GM12864 (cell line): ENCODE measurements around the gene MICU1.
"Not testable (repeated sequence)": the region's sequence is repeated elsewhere in the genome, so short reads cannot be mapped to it uniquely, and the experiment has no call there.

Experiments
- DNase-seq: peaks from one replicate; pipeline ENCODE4 v3.0.0-alpha.2; 2011; ENCODE audit warnings: low read depth
- H3K4me3 ChIP-seq: 2 replicates; pipeline ENCODE4 v1.5.1; 2011; ENCODE audit warnings: mild to moderate bottlenecking, low read depth, low read length, control low read depth
- CTCF ChIP-seq: IDR thresholded peaks from 2 replicates; pipeline ENCODE4 v1.5.1; 2011; ENCODE audit warnings: low read depth, mild to moderate bottlenecking, moderate library complexity, low read length, control low read depth, inconsistent platforms; ENCODE audit errors: missing control alignments

Gene MICU1

GRCh38 chr10:72648301-72648700 is 22.4 kb upstream of the MICU1 start:
- H3K4me3 ChIP-seq = no peak overlapping the region
- no peak for DNase-seq
- no peak for TF ChIP-seq CTCF

GRCh38 chr10:72646971-72647370 is 21.1 kb upstream of the MICU1 start:
- H3K4me3 ChIP-seq, DNase-seq: not testable (repeated sequence)

GRCh38 chr10:72645263-72645858 is 19.5 kb upstream of the MICU1 start:
- no peak overlapping the region for H3K4me3 ChIP-seq
- DNase-seq = no peak
- no peak for TF ChIP-seq CTCF

GRCh38 chr10:72642318-72642717 is 16.4 kb upstream of the MICU1 start:
- TF ChIP-seq CTCF = no peak
- no peak for DNase-seq
- H3K4me3 ChIP-seq = no peak overlapping the region

- TF ChIP-seq CTCF = no peak
- no peak overlapping the region for H3K4me3 ChIP-seq
- DNase-seq = no peak
Observed at GRCh38 chr10:72639441-72639873, 13.6 kb upstream of the MICU1 start.

- TF ChIP-seq CTCF = no peak
- DNase-seq = no peak
- no peak overlapping the region for H3K4me3 ChIP-seq
Observed at GRCh38 chr10:72638586-72639440, 12.9 kb upstream of the MICU1 start.

- H3K4me3 ChIP-seq = no peak overlapping the region
- no peak for TF ChIP-seq CTCF
- peak; percentile 37 for DNase-seq
Observed at GRCh38 chr10:72637398-72637857, 11.5 kb upstream of the MICU1 start.
